HG02678 (cell line): Measurements from ENCODE around the gene ITGA7.
"Not testable (repeated sequence)": the region's sequence is repeated elsewhere in the genome, so short reads cannot be mapped to it uniquely, and the experiment has no call there.

ENCODE experiments used
- ATAC-seq: cut with Tn5 transposase; IDR thresholded peaks from one replicate; pipeline ENCODE4 v1.9.1; 2021; ENCODE audit warnings: mild to moderate bottlenecking, moderate library complexity; ENCODE audit not compliant: unreplicated experiment

The ITGA7 gene

GRCh38 chr12:55654511-55655214 is 53.0 kb downstream of the ITGA7 start:
- ATAC-seq, result no peak

- ATAC-seq, result no peak
Observed at GRCh38 chr12:55653031-55653430, 54.7 kb downstream of the ITGA7 start.

- ATAC-seq, result no peak
Observed at GRCh38 chr12:55652352-55652751, 55.4 kb downstream of the ITGA7 start.

- no peak for ATAC-seq
Observed at GRCh38 chr12:55651299-55651683, 56.4 kb downstream of the ITGA7 start.

GRCh38 chr12:55650620-55651298 is 56.9 kb downstream of the ITGA7 start:
- not testable (repeated sequence) for ATAC-seq

GRCh38 chr12:55647027-55647426 is 60.7 kb downstream of the ITGA7 start:
- no peak for ATAC-seq

GRCh38 chr12:55644591-55644990 is 63.1 kb downstream of the ITGA7 start:
- ATAC-seq, result no peak

- peak; percentile 26 for ATAC-seq
Observed at GRCh38 chr12:55642669-55643068, 65.0 kb downstream of the ITGA7 start.

- ATAC-seq, result no peak
Observed at GRCh38 chr12:55642267-55642666, 65.4 kb downstream of the ITGA7 start.

- no peak for ATAC-seq
Observed at GRCh38 chr12:55641595-55641994, 66.1 kb downstream of the ITGA7 start.

- ATAC-seq, result no peak
Observed at GRCh38 chr12:55637467-55637866, 70.2 kb downstream of the ITGA7 start.

- ATAC-seq, result no peak
Observed at GRCh38 chr12:55636853-55637252, 70.9 kb downstream of the ITGA7 start, which contains the start of gene OR10P1. TSS of gene OR10P1 (plus strand) at chr12:55636892. CDS start at chr12:55636892, 0 bp downstream.

- ATAC-seq, result no peak
Observed at GRCh38 chr12:55636116-55636655, 71.5 kb downstream of the ITGA7 start.
